Spleen (tissue), 7 donors: ENCODE data around the gene CYP4F12.

Experiments
- CTCF ChIP-seq, 11 experiments: fragments of 200-600 bp in 7 of 11; fragments of 450-650 bp in 4 of 11; sonication (generic) in 4 of 11; IDR thresholded peaks in 8 of 11; conservative IDR thresholded peaks in 3 of 11; 1 replicate in 7 of 11; 2 replicates in 4 of 11; pipeline versions ENCODE4 v1.4.0 to v1.8.0; 2016 to 2021; ENCODE audit warnings: antibody characterized with exemption in 11 of 11, inconsistent platforms in 4 of 11, mild to moderate bottlenecking in 1 of 11
- POLR2A ChIP-seq, 3 donors: fragments of 450-650 bp; IDR thresholded peaks; one replicate each; pipeline ENCODE4 v1.5.1; 2017; ENCODE audit warnings: antibody characterized with exemption in 3 of 3, mild to moderate bottlenecking in 1 of 3
- POLR2AphosphoS5 ChIP-seq, 3 donors: sonication (generic); formaldehyde crosslinking; IDR thresholded peaks; one replicate each; pipeline ENCODE4 v1.5.1; 2017; ENCODE audit warnings: antibody characterized with exemption in 3 of 3
- donor health status: DM: no; HTN: no; CAD: no; lungs with moderate emphysema.
- donor health status: DM: no; HTN: no; CAD: no.
- donor health status: DM: no; HTN: no; CAD: no.

GRCh38 chr19:15669891-15670290 lies 3.0 kb upstream of the CYP4F12 start:
- TF ChIP-seq CTCF (IDR thresholded peaks at IDR 0.05 in 8 of 11, conservative IDR thresholded peaks at IDR 0.05 in 3 of 11) = no peak
- TF ChIP-seq POLR2A (IDR thresholded peaks at IDR 0.05) = no peak
- TF ChIP-seq POLR2AphosphoS5 (IDR thresholded peaks at IDR 0.05) = no peak
